Hippocampal formation (tissue), 2 donors: ENCODE measurements around the gene NLN.
A peak's percentile ranks its signal among the peaks of the same experiment; 100 is the strongest.
"Not testable (repeated sequence)": the region's sequence is repeated elsewhere in the genome, so short reads cannot be mapped to it uniquely, and the experiment has no call there.

Experiments
- DNase-seq, 2 donors: peaks; one replicate each; lab custom pipeline; 2025; lab: John Stamatoyannopoulos, UW

Gene NLN

DNA sequence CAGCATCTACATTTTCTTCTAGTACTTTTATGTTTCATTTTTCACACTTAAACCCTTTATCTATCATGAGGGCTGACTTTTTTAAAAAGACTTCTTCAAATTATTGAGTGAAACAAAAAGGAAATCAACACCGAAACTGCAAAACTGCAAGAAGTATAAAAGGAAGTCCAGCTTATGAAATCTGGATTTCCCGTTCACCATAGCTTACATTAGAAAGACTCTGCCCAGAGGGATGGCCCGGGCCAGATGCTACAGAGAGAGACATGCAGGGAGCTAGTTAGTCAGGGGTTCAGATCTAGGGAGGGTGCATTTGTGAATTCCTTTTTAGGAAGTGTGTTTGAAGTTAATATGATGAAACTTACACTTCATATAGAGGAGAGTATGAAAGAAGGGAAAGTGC is 10.0 kb downstream of the NLN start:
- not testable (repeated sequence) for DNase-seq

DNA sequence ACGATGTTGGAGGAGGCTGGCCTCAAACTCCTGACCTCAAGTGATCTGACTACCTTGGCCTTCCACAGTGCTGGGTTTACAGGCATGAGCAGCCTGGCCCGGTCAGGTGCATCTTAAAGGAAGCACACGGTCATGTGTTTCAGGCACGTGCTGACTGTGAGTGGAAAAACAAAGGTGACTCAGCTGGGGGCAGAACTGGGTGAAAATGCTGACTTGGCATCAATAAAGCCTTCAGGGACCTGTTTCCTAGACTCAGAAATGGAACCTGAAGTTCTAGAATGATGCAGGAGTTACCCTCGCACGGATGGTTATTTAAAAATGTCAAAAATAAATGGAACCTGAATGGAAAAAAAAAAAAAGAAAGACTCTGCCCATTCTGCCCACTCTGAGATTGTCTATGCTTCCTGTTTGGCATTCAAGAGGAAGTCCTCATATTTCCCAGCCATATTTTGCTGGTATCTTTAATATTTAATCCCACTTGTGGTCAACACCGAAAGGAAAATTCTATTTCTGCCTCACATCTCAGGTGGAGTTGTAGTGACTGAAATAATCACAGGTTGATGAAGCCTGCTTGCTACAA is 12.3 kb downstream of the NLN start:
- not testable (repeated sequence) for DNase-seq

DNA sequence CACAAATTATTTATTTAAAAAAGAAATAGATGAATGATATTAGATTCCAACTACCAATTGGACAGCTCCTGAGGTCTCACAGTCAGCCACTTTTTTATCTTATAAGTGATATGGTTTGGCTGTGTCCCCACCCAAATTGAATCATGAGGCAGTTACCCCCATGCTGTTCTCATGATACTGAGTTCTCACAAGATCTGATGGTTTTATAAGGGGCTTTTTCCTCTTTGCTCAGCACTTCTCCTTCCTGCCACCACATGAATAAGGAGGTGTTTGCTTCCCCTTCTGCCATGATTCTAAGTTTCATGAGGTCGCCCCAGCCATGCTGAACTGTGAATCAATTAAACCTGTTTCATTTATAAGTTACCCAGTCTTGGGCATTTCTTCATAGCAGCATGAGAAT is 12.9 kb downstream of the NLN start:
- DNase-seq, result no peak

DNA sequence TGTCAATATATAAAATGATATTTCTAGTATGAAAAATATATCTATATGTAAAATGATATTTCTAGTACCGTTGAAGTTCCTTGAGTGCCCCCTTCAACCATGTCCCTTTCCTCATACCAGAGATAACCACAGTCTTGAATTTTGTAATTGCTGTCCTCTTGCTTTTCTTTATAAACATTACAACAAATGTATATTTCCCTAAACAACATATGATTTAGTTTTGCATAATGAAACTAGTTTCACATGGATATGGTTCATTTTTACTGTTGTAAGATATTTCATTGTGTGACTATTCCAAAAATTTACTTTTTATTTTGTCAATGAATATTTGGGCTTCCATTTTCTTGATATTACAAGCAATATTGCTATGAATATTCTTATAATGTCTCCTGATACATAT is 14.0 kb downstream of the NLN start:
- no peak for DNase-seq

DNA sequence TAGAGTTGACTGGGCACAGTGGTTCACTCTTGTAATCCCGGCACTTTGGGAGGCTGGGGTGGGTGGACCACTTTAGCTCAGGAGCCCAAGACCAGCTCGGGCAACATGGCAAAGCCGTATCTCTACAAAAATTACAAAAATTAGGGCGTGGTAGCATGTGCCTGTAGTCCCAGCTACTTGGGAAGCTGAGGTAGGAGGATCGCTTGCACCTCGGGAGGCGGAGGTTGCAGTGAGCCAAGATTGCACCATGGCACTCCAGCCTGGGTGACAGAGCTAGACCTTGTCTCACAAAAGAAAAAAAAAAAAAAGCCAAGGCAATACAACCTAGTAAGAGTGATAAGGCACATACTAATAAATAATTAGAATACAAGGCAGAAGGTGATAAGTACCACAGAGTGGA is 15.8 kb downstream of the NLN start:
- no peak for DNase-seq

DNA sequence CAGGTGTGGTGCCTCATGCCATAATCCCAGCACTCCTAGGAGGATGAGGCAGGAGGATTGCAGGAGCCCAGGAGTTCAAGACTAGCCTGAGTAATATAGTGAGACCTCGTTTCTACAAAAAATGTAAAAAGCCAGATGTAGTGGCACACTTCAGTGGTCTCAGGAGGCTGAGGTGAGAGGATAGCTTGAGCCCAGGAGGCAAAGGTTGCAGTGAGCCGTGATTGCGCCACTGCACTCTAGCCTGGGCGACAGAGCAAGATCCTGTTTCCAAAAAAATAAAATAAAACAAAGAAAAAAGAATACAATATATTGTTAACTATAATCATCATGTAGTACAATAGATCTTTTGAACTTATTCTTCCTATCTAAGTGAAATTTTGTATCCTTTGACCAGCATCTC is 16.3 kb downstream of the NLN start:
- DNase-seq, result no peak

DNA sequence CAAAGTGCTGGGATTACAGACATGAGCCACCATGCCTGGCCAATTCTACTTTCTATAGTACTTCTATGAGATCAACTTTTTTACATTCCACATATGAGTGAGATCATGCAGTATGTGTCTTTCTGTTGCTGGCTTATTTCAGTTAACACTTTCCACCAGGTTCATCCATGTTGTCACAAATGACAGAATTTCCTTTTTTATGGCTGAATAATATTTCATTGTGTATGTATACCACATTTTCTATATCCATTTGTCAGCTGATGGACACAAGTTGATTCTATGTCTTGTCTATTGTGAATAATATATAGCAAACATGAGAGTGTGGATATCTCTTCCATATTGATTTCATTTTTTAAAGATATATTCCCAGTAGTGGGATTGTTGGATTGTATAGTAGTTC is 17.2 kb downstream of the NLN start:
- no peak for DNase-seq

DNA sequence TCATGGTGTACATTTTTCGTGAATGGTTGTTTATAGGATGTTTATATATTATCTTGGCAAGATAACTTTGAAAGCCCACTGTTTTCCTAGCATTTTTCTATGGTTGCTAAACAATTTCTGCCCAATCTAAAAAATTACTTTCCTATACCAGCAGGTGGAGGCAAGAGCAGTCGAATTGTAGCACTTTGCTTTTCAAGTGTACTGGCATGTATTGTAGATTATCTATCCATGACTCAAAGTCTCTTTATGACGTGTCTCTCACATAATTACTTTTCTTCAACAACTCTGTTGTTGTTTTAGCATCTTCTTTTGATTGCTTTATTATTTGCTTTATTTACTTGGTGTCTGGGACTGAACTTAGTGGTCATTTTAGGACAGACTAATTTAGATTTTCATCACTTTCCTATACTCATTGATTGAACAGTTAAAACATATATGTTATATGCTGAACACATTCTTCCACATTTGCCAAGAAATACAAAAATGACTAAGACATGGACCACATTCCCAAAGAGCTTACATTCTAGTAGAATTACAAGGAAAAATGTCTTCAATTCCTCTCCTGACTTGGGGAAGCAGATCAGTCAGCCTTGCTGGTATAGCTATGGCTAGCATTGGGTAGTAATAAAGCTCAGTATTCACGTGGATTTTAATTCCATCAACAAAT is 20.7 kb downstream of the NLN start:
- DNase-seq, result peak in 1 of 2 donors; percentile 34

DNA sequence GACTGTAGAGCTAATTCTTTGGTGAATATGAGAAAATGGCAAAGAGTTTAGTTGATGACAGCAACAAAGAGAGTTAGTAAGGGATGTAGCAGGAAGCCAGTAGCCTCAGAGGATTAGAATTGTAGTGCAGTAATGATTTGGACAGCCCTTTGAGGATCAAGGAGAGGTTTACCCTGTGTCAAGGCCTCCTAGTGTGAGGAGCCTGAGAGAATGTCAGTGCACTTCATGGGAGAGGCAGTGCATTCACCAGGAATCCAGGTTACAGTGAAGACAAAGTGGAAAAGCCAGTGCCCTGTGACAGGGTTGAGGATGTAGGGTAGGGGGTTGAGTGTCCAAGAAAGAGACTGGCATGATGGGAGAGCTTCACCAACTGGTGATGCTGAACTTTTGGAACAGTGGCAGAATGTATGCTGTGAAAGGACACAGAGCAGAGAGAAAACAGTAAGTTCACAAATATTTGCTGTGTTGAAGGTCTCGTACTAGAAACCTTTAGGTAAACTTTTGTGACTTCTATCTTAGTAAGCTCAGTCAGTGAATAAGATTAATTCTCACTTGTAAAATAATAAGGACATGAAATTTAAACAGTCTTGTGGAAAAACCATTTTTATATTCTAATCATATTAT is 27.3 kb downstream of the NLN start:
- DNase-seq, result no peak

DNA sequence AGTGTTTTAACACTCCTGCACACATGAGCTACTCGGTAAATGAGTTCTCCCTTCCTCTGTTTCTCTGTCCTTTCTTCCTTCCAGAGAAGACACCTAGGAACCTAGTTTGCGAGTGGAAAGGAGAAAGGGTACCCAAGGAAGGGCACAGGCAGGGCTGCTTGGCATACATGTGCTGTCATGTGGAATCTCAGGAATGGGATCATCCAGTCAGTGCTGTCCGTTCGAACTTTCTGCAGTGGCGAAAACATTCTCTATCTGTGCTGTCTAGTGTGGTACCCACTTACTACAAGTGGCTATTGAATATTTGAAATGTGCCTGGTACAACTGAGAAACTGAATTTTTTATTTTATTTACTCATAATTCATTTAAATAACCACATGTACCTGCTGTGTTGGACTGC is 28.0 kb downstream of the NLN start:
- no peak for DNase-seq

DNA sequence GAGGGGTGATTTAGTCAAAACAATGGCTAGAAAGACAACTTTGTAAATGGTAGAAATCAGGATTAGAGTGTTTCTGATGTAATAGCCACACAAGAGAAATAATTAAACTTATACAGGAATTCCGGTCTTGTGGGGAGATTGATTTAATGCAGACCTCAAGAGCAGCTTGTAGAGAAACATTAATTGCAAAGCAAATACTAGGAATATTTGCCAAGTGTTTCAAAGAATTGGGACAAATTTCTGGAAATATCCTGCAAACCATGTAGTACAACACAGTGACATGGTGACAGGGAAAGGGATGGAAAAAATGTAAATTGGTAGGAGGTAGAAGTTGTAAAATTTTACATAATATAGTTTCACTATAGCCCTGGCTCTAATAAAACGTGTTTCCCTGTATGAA is 28.9 kb downstream of the NLN start:
- no peak for DNase-seq

DNA sequence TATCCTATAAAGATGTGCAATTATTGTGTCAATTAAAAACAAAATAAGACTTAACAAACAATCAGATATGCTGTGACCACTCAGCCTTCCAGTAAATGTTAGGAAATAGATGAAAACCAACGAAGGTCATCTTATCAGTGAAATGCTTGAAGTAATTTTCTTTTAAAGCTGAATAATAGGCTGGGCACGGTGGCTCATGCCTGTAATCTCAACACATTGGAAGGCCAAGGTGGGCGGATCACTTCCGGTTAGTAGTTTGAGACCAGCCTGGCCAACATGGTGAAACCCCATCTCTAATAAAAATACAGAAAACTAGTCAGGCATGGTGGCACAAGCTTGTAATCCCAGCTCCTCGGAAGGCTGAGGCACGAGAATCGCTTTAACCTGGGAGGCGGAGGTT is 31.2 kb downstream of the NLN start:
- DNase-seq, result no peak

DNA sequence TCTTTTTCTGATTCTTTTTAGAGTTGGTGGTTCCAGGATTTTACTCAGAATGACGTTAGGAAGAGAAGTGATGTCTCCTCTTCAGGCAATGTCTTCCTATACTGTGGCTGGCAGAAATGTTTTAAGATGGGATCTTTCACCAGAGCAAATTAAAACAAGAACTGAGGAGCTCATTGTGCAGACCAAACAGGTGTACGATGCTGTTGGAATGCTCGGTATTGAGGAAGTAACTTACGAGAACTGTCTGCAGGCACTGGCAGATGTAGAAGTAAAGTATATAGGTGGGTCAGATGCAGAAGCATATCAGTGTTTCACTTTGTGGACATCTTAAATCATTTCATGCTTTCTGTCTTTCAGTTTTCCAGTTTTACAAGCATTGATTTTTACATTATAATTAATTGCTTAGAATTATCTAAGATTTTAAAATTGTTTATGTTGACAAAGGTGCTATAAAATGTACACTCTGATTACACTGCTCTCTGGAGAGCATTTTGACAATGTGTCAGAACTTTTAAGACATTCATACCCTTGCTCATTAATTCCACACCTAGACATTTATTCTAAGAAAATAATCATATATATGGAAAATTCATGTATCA is 36.6 kb downstream of the NLN start:
- no peak for DNase-seq

DNA sequence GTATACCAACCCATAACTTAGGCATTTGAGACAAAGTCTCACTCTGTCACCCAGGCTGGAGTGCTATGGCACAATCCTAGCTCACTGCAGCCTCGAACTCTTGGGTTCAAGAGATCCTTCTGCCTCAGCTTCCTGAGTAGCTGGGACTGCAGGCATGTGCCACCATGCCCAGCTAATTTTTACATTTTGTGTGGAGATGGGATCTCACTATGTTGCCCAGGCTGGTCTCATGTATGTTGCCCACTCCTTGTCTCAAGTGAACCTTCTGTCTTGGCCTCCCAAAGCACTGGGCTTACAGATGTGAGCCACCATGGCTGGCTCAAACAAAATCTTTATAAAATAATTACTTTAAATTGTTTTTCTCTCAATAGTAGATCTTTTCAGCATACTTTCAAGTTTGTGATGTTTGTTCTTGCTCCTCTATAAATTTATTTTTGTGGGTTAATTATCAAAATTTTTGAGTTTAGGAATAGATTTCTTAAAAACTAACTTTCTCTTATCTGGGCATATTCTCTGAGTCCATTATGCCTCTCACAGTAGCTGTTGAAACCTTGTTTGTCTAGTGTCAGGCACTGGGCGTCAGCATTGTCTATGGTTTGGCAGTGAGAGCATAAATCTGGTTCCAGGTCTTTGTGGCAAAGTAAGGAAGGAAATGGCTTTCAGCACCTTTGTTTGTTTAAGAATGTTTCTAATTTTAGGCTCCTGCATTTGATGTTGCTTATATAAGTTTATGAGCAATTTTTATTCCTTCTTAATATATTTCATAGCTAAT is 38.7 kb downstream of the NLN start:
- peak; percentile 38 to 90 for DNase-seq

DNA sequence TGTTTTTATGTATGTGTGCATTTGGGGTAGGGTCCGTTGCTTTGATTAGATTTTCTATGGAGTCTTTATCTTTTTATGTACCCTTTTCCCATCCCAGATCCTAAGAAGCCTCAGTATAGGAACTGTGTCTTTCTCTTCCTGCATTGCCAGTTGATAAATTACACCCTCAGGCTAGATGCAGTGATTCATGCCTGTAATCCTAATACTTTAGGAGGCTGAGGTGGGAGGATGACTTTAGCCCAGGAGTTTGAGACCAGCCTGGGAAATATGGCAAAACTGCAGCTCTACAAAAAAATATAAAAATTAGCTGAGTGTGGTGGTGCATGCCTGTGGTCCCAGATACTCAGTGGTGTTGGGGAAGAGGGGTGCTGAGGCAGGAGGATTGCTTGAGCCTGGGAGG is 40.2 kb downstream of the NLN start:
- no peak for DNase-seq

DNA sequence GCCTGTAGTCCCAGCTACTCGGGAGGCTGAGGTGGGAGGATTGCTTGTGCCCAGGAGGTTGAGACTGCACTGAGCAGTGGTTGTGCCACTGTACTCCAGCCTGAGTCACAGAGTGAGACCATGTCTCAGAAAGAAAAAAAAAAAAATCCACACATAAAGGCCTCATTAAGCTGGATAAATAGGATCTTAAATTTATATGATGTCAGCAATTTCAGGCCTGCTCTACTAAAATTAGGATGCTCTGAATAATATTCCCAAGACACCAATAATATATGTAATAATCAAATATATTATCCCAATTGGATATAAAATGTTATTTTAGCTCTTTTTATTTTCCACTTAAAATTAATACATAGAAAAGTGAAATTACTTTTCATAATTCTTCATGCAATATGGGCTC is 43.6 kb downstream of the NLN start:
- no peak for DNase-seq

DNA sequence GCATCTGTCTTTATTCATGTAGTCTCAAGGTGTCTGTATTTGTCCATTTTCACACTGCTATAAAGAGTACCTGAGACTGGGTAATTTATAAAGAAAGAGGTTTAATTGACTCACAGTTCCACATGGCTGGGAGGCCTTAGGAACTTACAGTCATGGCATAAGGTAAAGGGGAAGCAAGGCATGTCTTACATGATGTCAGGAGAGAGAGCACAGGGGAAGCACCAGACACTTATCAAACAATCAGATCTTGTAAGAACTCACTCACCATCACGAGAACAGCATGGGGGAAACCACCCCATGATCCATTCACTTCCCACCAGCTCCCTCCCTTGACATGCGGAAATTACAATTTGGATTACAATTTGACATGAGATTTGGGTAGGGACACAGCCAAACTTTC is 44.2 kb downstream of the NLN start:
- DNase-seq, result no peak

DNA sequence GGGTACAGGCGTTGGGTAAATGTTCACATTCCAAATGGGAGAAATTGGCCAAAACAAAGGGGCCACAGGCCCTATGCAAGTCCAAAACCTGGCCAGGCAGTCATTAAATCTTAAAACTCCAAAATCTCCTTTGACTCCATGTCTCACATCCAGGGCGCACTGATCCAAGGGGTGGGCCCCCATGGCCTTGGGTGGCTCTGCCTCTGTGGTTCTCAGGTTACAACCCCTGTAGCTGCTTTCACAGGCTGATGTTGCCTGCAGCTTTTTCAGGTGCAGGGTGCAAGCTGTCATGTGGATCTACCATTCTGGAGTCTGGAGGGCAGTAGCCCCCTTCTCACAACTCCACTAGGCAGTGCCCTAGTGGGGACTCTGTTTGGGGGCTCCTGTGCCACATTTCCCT is 44.8 kb downstream of the NLN start:
- DNase-seq, result no peak

DNA sequence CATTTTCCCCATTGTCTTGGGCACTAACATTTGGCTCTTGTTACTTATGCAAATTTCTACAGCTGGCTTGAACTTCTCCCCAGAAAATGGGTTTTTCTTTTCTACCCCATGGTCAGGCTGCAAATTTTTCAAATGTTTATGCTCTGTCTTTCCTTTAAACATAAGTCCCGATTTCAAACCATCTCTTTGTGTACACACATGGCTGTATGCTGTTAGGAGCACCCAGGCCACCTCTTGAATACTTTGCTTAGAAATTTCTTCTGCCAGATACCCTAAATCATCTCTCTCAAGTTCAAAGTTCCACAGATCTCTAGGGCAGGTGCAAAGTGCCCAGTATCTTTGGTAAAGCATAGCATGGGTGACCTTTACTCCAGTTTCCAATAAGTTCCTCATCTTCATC is 45.6 kb downstream of the NLN start:
- DNase-seq, result no peak

DNA sequence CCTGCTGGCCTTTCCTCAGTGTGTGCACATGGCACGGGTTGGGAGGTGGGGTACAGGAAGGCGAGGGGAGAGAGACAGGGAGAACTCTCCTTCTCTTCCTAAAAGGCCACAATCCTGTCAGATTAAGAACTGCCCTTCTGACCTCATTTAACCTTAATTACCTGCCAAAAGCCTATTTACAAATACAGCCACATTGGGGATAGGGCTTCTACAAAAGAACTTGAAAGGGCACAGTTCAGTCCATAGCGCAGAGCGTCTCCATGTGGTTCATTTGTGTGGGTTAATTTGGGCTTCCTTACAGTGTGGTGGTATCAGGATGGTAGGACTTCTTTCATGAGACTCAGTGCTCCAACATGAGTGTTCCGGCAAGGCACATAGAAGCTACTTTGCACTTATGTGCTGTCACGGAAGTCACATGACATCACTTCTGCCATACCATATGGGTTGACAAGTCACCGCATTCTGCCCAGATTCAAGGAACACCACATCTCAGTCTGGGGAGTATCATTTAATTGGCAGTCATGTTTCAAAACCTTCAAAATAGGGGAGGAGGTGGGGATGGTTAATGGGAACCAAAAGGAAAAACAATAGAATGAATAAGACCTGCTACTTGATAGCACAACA is 46.8 kb downstream of the NLN start:
- DNase-seq, result no peak

DNA sequence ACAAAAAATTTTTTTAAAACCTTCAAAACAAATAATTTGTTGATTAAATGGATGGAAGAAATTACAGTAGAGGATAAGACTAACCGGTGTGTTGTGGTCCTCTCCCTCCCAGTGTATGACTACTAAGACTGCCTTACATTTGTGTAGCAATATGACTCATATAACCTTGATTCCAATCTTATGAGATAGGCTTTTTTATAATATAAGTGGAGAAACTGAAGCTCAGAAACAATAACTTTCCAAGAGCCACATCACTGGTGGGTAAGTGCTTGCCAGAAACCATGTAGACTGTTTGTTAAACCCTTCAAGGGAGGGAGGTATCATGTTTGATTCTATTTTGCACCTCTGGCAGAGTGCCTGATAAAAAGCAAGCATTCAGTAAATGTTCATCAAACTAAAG is 47.5 kb downstream of the NLN start:
- no peak for DNase-seq

DNA sequence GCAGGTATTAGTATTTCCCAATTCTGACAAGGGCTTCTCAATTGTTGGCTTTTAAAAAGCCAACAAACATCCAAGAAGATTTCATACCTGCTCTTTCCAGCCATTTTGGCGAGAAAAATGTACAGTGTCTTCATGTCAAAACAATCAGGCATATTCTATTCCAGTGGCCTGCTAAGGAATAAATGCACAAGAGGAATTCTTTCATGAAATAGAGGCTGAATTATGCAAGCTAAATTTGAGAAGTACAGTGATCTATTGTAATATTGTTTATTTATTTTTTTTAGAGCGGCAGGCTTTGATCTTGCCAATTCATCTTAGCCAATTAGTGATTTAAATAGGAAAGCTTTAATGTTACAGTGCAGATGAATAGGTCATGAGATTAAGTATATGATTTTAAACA is 49.3 kb downstream of the NLN start:
- DNase-seq, result peak in 1 of 2 donors; percentile 38
